Cardiac fibroblast (primary cell): ENCODE measurements around the gene TRPM4.
"Not testable (repeated sequence)": the region's sequence is repeated elsewhere in the genome, so short reads cannot be mapped to it uniquely, and the experiment has no call there.

Source experiments
- DNase-seq, 2 donors: peaks; one replicate each; pipeline versions ENCODE4 v3.0.0 to v3.0.0-alpha.2; 2010; ENCODE audit warnings: low read depth in 2 of 2
- H3K4me3 ChIP-seq, 2 donors: replicated peaks in 1 of 2; 1 replicate in 1 of 2; 2 replicates in 1 of 2; pipeline ENCODE4 v1.5.1; 2011; ENCODE audit warnings: low read depth in 2 of 2, low read length in 2 of 2, mild to moderate bottlenecking in 2 of 2, moderate library complexity in 1 of 2
- TF ChIP-seq, protein P1 (sequence below): IDR thresholded peaks from one replicate; pipeline ENCODE4 v1.5.1; 2011; ENCODE audit warnings: low read depth, mild to moderate bottlenecking, low read length, inconsistent platforms

TRPM4 gene

GRCh38 chr19:49120325-49120683, 37.3 kb upstream of the TRPM4 start:
- H3K4me3 ChIP-seq: no peak overlapping the region
- TF ChIP-seq, protein P1, sequence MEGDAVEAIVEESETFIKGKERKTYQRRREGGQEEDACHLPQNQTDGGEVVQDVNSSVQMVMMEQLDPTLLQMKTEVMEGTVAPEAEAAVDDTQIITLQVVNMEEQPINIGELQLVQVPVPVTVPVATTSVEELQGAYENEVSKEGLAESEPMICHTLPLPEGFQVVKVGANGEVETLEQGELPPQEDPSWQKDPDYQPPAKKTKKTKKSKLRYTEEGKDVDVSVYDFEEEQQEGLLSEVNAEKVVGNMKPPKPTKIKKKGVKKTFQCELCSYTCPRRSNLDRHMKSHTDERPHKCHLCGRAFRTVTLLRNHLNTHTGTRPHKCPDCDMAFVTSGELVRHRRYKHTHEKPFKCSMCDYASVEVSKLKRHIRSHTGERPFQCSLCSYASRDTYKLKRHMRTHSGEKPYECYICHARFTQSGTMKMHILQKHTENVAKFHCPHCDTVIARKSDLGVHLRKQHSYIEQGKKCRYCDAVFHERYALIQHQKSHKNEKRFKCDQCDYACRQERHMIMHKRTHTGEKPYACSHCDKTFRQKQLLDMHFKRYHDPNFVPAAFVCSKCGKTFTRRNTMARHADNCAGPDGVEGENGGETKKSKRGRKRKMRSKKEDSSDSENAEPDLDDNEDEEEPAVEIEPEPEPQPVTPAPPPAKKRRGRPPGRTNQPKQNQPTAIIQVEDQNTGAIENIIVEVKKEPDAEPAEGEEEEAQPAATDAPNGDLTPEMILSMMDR: no peak
- no peak for DNase-seq

DNA sequence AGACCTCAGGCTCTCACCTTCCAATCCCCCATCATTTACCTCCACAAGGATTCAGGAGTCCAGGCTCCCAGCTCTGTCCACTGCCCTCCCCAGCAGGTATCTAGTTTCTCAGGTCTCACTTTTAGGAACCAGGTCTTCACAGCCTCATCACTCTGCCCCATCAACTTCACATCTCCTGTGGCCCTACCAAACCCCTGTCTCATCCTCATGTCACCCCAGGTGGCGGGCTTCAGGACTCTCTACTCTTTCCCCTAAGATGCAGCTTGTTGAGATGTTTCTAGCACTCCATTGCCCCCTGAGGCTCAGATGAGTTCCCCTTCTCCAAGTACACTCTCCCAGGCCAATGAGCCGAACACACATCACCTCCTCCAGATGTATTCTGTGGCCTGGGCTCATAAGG, 36.7 kb upstream of the TRPM4 start:
- H3K4me3 ChIP-seq: no peak overlapping the region
- TF ChIP-seq, protein P1: no peak

GRCh38 chr19:49121841-49122240, 35.8 kb upstream of the TRPM4 start:
- peak; percentile 25 to 37 for DNase-seq
- H3K4me3 ChIP-seq: not testable (repeated sequence)

More for the DNA sequence above, 36.7 kb upstream of the TRPM4 start:
- no peak for DNase-seq

- not testable (repeated sequence) for DNase-seq
These were observed 34.3 kb upstream of the TRPM4 start for GRCh38 chr19:49123285-49123684.

DNA sequence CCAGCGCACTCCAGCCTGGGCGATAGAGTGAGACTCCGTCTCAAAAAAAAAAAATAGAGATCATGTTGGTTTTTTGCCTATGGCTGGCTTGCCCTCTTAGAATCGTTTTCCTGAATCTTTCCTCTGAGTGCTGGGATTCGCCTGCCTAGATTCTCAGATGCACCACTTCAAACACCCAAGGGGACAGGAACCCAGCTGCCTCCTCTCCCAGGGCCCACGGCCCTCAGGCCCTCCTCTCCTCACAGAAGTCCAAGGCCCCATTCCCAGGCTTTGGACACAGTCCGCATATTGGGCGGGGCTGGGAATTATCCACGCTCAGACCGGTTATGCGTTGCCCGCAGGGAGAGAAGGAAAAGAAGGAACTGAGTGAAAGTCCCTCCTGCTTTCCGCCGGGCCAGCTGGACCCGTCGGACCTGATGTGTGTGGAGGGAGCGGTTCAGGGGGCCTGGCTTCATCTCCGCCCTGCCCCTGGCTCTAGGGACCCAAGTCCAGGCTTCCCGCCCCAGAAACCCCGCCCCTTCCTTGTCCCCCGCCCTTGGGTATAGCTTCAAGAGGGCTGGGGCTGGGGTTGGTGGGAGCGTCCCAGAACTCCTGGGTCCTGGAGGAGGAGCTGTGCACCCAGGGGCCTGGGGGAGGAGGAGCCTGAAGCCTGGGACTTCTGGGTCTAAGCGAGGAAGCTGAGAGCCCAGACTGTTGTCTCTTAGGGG, 32.4 kb upstream of the TRPM4 start:
- H3K4me3 ChIP-seq: no peak overlapping the region
- TF ChIP-seq, protein P1: no peak
- no peak for DNase-seq

More at GRCh38 chr19:49123285-49123684, 34.3 kb upstream of the TRPM4 start:
- not testable (repeated sequence) for H3K4me3 ChIP-seq

DNA sequence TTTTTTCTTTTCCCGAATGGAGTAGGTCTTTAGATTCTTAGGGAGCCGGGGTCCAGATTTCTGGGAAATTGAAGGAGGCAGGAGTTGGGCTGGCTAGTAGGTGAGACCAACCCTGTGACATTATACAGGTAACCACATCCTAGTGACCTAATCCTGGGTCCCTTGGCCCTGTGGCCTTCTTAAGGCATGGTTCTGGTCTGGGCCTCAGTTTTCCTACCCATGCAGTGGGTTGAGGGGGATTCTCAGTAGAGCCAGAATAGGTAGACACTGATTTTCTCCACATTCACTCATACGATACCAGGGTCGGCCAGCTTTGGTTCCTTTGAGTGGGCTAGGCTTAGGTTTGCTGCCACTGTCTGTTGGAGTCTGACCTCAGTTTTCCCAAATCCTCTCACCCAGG, 31.0 kb upstream of the TRPM4 start:
- TF ChIP-seq, protein P1: no peak
- no peak overlapping the region for H3K4me3 ChIP-seq
- DNase-seq: no peak

DNA sequence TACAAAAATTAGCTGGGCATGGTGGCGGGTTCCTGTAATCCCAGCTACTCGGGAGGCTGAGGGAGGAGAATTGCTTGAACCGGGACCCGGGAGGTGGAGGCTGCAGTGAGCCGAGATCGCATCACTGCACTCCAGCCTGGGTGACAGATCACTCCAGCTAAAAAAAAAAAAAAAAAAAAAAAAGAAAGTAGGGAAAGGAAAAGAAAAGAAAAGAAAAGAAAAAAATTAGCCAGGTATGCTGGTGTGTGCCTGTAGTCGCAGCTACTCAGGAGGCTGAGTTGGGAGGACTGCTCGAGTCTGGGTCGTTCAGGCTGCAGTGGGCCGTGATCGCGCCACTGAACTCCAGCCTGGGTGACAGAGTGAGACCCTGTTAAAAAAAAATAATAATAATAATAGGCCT, 30.4 kb upstream of the TRPM4 start:
- DNase-seq, H3K4me3 ChIP-seq: not testable (repeated sequence)

DNA sequence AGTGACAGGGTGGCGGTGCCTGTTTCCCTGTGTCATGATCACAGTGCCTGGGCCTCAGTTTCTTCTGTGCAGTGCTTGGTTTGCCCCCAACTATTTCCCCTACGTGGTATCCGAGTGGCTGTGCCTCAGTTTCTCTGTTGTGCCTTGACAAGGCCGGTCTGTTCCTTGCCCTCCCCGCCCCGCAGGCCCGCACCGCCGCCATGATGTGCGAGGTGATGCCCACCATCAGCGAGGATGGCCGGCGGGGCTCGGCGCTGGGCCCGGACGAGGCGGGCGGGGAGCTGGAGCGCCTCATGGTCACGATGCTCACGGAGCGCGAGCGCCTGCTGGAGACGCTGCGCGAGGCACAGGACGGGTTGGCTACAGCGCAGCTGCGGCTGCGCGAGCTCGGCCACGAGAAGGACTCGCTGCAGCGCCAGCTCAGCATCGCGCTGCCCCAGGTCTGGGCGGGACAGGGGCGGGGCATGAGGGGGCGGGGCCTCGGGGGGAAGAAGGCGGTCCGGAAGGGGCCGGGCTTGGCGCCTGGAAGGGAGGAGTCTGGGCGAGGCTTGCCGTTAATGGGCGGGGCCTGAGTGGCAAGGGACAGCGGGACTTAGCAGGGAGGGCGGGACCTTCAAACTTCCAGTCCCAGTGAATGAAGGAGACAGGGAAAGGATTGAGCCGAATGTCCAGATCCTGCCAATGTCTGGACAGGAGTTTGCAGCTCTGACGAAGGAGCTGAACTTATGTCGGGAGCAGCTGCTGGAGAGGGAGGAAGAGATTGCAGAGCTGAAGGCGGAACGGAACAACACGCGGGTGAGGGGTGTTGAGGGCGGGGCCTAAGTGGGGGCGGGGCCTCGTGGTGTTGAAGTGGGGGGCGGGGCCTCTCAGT, 29.7 kb upstream of the TRPM4 start:
- peak overlapping the region; percentile 31 to 44 for H3K4me3 ChIP-seq
- peak; percentile 98 for DNase-seq
- TF ChIP-seq, protein P1: peak; percentile 4
